ENCODE results near the gene THEMIS.

DNA sequence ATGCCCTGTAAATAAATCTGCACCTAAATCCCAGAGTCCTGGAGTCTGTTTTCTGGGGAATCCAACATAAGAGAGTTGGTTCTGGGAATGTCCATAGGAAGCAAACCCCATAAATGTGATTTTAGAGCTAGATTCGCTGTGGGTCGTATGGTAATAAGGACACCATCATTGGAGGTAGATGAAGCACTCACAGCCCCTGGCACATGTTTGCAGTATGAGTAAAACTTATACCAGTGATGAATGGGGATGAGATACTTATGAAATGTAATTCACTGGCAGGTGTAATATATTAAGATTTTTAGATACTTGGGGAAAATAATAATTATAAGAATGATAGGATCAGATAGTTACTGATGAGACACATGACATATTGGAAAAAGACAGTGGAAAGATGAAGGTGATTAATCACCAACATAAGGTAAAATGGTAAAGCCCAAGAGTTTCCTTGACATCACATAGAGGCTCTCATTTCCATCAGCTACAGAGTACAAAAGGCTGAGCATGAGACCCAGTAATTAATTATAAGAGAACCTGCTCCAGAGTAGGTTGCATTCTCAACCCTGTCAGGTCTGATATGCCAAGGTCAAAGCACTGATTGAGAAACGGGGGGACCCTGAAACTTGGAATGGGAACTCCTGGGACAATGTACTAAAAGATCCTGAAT is 44.7 kb upstream of the THEMIS start:
- TF ChIP-seq POLR2A (IDR thresholded peaks at IDR 0.05; ENCODE audit: low read depth, low read length) (no peak), TAF1 (IDR thresholded peaks at IDR 0.05; ENCODE audit: low read depth, low read length) (no peak), POLR2AphosphoS5 (IDR thresholded peaks at IDR 0.05; ENCODE audit: low read depth, low read length) (no peak)

Data from GM12891 (cell line).